Panc1 (cell line): ENCODE data around the gene GALNT4. TPM values are rescaled to one million over a fixed set of nuclear protein-coding genes. Genes with fewer than 3 reads are reported as not detected.

Experiments used
- ATAC-seq: fragments of 200-7000 bp; cut with Tn5 transposase; 2 replicates; pipeline ENCODE4 v1.9.1; 2020; ENCODE audit warnings: mild to moderate bottlenecking, moderate library complexity
- BruUV-seq: library from RNA; stranded (reverse); fragments of 400-500 nt; replicated peaks from 2 replicates; lab custom pipeline; 2021; lab: Mats Ljungman, UMichigan
- CTCF ChIA-PET: fragments of 300-600 bp; sonication (Branson Sonifier 250); formaldehyde crosslinking; loops from one replicate; lab custom pipeline; 2022; ENCODE audit warnings: antibody characterized with exemption; lab: Charles Lee
- POLR2A ChIA-PET: fragments of 300-600 bp; sonication (Branson Sonifier 250); formaldehyde crosslinking; loops from one replicate; lab custom pipeline; 2022; ENCODE audit warnings: antibody characterized with exemption; lab: Charles Lee
- DNase-seq: peaks from one replicate; pipeline ENCODE4 v3.0.0-alpha.2; 2010; ENCODE audit warnings: low read depth, low spot score
- H3K27ac ChIP-seq: 2 replicates; pipeline ENCODE4 v1.5.1; 2011; ENCODE audit warnings: mild to moderate bottlenecking, low read length, inconsistent platforms
- H3K27me3 ChIP-seq: fragments of 200-500 bp; sonication (Bioruptor generic); 2 replicates; pipeline ENCODE4 v1.6.0; 2014; ENCODE audit warnings: low read length, inconsistent platforms; ENCODE audit not compliant: control insufficient read depth, insufficient read depth
- H3K36me3 ChIP-seq: fragments of 200-500 bp; sonication (Bioruptor generic); 2 replicates; pipeline ENCODE4 v1.5.1; 2014; ENCODE audit warnings: inconsistent platforms, mild to moderate bottlenecking, low read length, moderate library complexity; ENCODE audit not compliant: control insufficient read depth, insufficient read depth
- H3K4me1 ChIP-seq: 2 replicates; pipeline ENCODE4 v1.5.1; 2011; ENCODE audit warnings: inconsistent platforms, mild to moderate bottlenecking, low read length, moderate library complexity; ENCODE audit not compliant: control insufficient read depth, insufficient read depth
- H3K4me3 ChIP-seq, 2 experiments: 2 replicates each; pipeline ENCODE4 v1.5.1; 2011 to 2012; ENCODE audit warnings: low read depth in 2 of 2, low read length in 2 of 2, mild to moderate bottlenecking in 2 of 2, inconsistent platforms in 1 of 2, moderate library complexity in 1 of 2
- H3K9me3 ChIP-seq: fragments of 200-500 bp; sonication (Bioruptor generic); 2 replicates; pipeline ENCODE4 v1.5.1; 2014; ENCODE audit warnings: low read depth, mild to moderate bottlenecking, inconsistent platforms, low read length, moderate library complexity; ENCODE audit not compliant: control insufficient read depth, insufficient read depth
- POLR2AphosphoS5 ChIP-seq: IDR thresholded peaks from 2 replicates; pipeline ENCODE4 v1.6.1; 2012; ENCODE audit warnings: mild to moderate bottlenecking, low read depth, low read length, moderate library complexity
- REST ChIP-seq, 2 experiments: IDR thresholded peaks; 2 replicates each; pipeline ENCODE4 v1.6.1; 2011 to 2012; ENCODE audit warnings: low read depth in 2 of 2, control low read depth in 1 of 2, low read length in 1 of 2, mild to moderate bottlenecking in 1 of 2, moderate library complexity in 1 of 2; ENCODE audit not compliant: insufficient read depth in 1 of 2
- SIN3A ChIP-seq: IDR thresholded peaks from 2 replicates; pipeline ENCODE4 v1.6.1; 2012; ENCODE audit warnings: low read depth, mild to moderate bottlenecking, low read length, moderate library complexity, borderline replicate concordance; ENCODE audit not compliant: insufficient read depth
- TCF7L2 ChIP-seq: IDR thresholded peaks from 2 replicates; pipeline ENCODE4 v1.6.1; 2011; ENCODE audit warnings: mild to moderate bottlenecking, low read depth, low read length, inconsistent platforms
- in situ Hi-C: cut with HindIII; loops from 2 replicates; pipeline ENCODE4 v1.10.0; 2016; ENCODE audit warnings: low sequenced_read_pairs, low pct_unique_long_range_greater_than_20kb
- intact Hi-C: fragments of 100-400 bp; cut with micrococcal nuclease; formaldehyde crosslinking; loops from one replicate; pipeline ENCODE4 v1.10.0; 2022; ENCODE audit not compliant: unreplicated experiment
- total RNA-seq: library from RNA; stranded (reverse); gene quantifications from one replicate; pipeline ENCODE4 v1.2.1, GENCODE V29; 2021; ENCODE audit not compliant: unreplicated experiment
- TF ChIP-seq, protein P1 (sequence below): fragments of 450-650 bp; IDR thresholded peaks from 2 replicates; pipeline ENCODE4 v1.5.1; 2017; ENCODE audit warnings: mild to moderate bottlenecking

The GALNT4 gene
- total RNA-seq, 1 experiment from 2014 or later = 5.1 TPM

- in situ Hi-C loops (no loop called here), intact Hi-C loops (no loop called here)
- H3K9me3 ChIP-seq = no peaks in the 10 kb centered on the region
- no peaks in the 10 kb centered on the region for H3K27me3 ChIP-seq
- DNase-seq (no peak), ATAC-seq (no peak)
- ChIA-PET POLR2A (no interaction called here), CTCF (no interaction called here)
- no peak overlapping the region for H3K4me3 ChIP-seq
- no TSS peak for BruUV-seq
- H3K36me3 ChIP-seq = no peaks in the 10 kb centered on the region
- no peak overlapping the region for H3K27ac ChIP-seq
- no peaks in the 10 kb centered on the region for H3K4me1 ChIP-seq
- TF ChIP-seq POLR2AphosphoS5 = no peak
- TF ChIP-seq, protein P1, sequence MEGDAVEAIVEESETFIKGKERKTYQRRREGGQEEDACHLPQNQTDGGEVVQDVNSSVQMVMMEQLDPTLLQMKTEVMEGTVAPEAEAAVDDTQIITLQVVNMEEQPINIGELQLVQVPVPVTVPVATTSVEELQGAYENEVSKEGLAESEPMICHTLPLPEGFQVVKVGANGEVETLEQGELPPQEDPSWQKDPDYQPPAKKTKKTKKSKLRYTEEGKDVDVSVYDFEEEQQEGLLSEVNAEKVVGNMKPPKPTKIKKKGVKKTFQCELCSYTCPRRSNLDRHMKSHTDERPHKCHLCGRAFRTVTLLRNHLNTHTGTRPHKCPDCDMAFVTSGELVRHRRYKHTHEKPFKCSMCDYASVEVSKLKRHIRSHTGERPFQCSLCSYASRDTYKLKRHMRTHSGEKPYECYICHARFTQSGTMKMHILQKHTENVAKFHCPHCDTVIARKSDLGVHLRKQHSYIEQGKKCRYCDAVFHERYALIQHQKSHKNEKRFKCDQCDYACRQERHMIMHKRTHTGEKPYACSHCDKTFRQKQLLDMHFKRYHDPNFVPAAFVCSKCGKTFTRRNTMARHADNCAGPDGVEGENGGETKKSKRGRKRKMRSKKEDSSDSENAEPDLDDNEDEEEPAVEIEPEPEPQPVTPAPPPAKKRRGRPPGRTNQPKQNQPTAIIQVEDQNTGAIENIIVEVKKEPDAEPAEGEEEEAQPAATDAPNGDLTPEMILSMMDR = no peak
- no peak for TF ChIP-seq REST (IDR thresholded peaks at IDR 0.05; ENCODE audit: insufficient read depth in 1 of 2, low read depth in 2 of 2, low read length in 1 of 2)
- TF ChIP-seq TCF7L2 = no peak
- no peak for TF ChIP-seq SIN3A
These were observed 40.1 kb downstream of the GALNT4 start for GRCh38 chr12:89484470-89484869.

GRCh38 chr12:89481213-89481914 lies 43.2 kb downstream of the GALNT4 start:
- no peaks in the 10 kb centered on the region for H3K4me1 ChIP-seq
- H3K27ac ChIP-seq = no peak overlapping the region
- intact Hi-C loops = no loop called here
- CTCF ChIA-PET = no interaction called here
- TF ChIP-seq POLR2AphosphoS5 (no peak), TCF7L2 (no peak), SIN3A (no peak), REST (IDR thresholded peaks at IDR 0.05; ENCODE audit: insufficient read depth in 1 of 2, low read depth in 2 of 2, low read length in 1 of 2) (no peak)
- TF ChIP-seq, protein P1 = no peak
- H3K36me3 ChIP-seq = no peaks in the 10 kb centered on the region
- H3K4me3 ChIP-seq = no peak overlapping the region
- DNase-seq (no peak), ATAC-seq (no peak)
- no peaks in the 10 kb centered on the region for H3K9me3 ChIP-seq
- POLR2A ChIA-PET = no interaction called here
- no peaks in the 10 kb centered on the region for H3K27me3 ChIP-seq
- no TSS peak for BruUV-seq
- in situ Hi-C loops = no loop called here
